Activated naive CD4-positive, alpha-beta T cell treated with anti-CD3 and anti-CD28 coated beads, Interleukin-2, amount 50 U/mL, for 72 hours (primary cell): ENCODE data around the gene TRPM2. TPM values are rescaled to one million over a fixed set of nuclear protein-coding genes. Genes with fewer than 3 reads are reported as not detected.
A peak's percentile ranks its signal among the peaks of the same experiment; 100 is the strongest.
"Not testable (repeated sequence)": the region's sequence is repeated elsewhere in the genome, so short reads cannot be mapped to it uniquely, and the experiment has no call there.

ENCODE experiments used
- ATAC-seq, 2 donors: fragments of 150-1000 bp; cut with Tn5 transposase; 2 replicates each; pipeline ENCODE4 v1.10.0; 2021; ENCODE audit warnings: mild to moderate bottlenecking in 2 of 2, moderate library complexity in 2 of 2
- DNase-seq, 2 donors: peaks; one replicate each; pipeline ENCODE4 v3.0.0; 2021 to 2022; ENCODE audit warnings: low spot score in 2 of 2
- H3K27ac Mint-ChIP-seq, 2 donors: one replicate each; pipeline ENCODE4 v1.8.0; 2022; ENCODE audit warnings: mild to moderate bottlenecking in 2 of 2, mixed read lengths in 2 of 2
- H3K36me3 Mint-ChIP-seq, 2 donors: one replicate each; pipeline ENCODE4 v1.8.0; 2022; ENCODE audit warnings: mixed read lengths in 2 of 2
- H3K9me3 Mint-ChIP-seq, 2 donors: one replicate each; pipeline ENCODE4 v1.8.0; 2022; ENCODE audit warnings: mixed read lengths in 2 of 2
- total RNA-seq, 2 donors: library from RNA; stranded (reverse); gene quantifications; one replicate each; pipeline ENCODE4 v1.2.3, GENCODE V29; 2022

Gene TRPM2
- total RNA-seq, 2 donors from 2014 or later = 8.5 to 16.3 TPM

DNA sequence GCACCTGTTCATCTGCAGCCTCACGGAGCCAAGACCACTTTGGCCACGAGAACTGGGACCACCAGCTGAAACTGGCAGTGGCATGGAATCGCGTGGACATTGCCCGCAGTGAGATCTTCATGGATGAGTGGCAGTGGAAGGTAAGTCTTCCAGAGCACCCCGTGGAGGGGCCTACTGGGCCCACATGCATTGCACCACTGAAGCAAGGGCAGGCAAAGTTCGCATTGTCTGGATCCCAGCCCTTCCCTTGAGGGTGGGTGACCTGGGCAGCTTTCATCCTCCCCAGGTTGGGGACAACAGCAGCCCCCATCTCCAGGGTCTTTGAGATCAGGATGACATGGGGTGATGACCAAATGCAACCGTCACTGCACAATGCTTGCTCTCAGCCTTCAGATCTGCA lies 37.5 kb downstream of the TRPM2 start:
- Mint-ChIP-seq H3K27ac (no peak overlapping the region), H3K36me3 (peaks cover 0 to 5% of the 10 kb centered on the region in 2 donors), H3K9me3 (peaks cover 0 to under 1% of the 10 kb centered on the region in 2 donors)
- DNase-seq = peak in 1 of 2 donors; percentile 40
- ATAC-seq = no peak

DNA sequence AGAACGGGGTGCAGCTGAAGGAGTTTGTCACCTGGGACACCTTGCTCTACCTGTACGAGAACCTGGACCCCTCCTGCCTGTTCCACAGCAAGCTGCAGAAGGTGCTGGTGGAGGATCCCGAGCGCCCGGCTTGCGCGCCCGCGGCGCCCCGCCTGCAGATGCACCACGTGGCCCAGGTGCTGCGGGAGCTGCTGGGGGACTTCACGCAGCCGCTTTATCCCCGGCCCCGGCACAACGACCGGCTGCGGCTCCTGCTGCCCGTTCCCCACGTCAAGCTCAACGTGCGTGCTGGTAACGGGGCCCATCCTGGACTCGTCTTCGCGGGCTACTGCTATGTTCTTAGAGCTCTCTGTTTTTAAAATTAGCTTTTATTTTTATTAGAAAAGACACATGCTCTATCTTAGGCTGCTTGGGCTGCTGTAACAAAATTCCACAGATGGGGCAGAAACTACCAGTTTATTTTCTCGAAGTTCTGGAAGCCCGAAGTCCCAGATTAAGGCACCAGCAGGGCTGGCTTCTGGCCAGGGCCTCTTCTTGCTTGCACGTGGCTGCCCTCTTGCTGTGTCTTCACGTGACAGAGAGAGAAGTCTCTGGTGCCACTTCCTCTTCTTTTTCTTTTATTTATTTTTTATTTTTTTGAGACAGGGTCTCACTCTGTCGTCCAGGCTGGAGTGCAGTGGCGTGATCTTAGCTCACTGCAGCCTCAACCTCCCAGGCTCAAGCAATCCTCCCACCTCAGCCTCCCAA lies 38.1 kb downstream of the TRPM2 start:
- Mint-ChIP-seq H3K9me3 (no peaks in the 10 kb centered on the region), H3K27ac (peak overlapping the region in 1 of 2 donors; percentile 74), H3K36me3 (peaks cover 0 to 5% of the 10 kb centered on the region in 2 donors)
- DNase-seq (no peak), ATAC-seq (no peak)

DNA sequence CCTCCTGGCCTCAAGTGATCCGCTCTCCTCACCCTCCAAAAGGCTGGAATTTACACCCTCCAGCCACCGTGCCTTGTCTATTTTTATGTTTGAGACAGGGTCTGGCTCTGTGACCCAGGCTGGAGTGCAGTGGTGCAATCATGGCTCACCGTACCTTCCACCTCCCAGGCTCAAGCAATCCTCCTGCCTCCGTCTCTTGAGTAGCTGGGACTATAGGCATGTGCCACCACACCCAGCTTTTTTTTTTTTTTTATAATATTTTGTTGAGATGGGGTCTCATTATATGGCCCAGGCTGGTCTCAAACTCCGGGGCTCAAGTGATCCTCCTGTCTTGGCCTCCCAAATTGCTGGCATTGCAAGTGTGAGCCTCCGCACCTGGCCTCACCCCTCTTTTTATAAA lies 38.8 kb downstream of the TRPM2 start:
- DNase-seq (no peak), ATAC-seq (no peak)
- Mint-ChIP-seq H3K27ac (peak overlapping the region in 1 of 2 donors; percentile 74), H3K36me3 (peaks cover 0 to 5% of the 10 kb centered on the region in 2 donors), H3K9me3 (no peaks in the 10 kb centered on the region)

DNA sequence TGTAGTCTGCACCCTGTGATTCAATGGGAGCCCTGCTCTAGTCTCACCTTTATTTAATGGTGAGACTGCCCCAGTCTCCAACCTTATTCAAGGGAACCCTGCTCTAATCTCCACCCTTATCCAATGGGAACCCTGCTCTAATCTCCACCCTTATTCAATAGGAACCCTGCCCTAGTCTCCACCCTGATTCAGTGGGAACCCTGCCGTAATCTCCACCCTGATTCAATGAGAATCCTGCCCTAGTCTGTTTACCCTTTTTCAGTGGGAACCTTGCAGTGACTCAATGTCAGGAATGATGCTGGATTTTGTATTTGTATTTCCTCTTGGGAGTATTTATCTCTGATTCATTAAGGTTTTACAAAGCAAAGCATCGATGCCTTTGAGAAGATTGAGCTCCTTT lies 39.5 kb downstream of the TRPM2 start:
- DNase-seq = no peak
- ATAC-seq = no peak
- Mint-ChIP-seq H3K27ac (no peak overlapping the region), H3K36me3 (peaks cover 0 to 4% of the 10 kb centered on the region in 2 donors), H3K9me3 (no peaks in the 10 kb centered on the region)

DNA sequence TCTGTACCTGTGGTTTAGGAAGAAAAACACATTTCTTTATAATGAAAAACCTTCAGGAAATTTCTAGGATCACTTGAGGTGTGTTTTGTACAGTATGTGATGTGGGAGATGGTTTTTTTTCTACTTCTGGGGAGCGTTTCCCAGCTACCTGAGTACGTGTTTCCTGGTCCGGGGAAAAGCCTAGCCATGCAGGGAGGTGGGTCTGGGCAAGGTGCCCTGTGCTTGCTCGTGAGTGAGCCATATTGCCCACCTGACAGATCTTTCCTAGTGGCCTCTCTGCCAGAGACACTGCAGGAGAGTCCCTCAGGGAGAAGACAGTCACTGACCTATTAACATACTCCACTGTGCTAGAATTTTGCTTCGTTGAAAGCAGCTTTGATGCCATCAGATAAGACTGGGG lies 41.3 kb downstream of the TRPM2 start:
- ATAC-seq (no peak), DNase-seq (no peak)
- H3K36me3 Mint-ChIP-seq = no peaks in the 10 kb centered on the region
- peak overlapping the region in 1 of 2 donors; percentile 72 for H3K27ac Mint-ChIP-seq
- no peaks in the 10 kb centered on the region for H3K9me3 Mint-ChIP-seq

DNA sequence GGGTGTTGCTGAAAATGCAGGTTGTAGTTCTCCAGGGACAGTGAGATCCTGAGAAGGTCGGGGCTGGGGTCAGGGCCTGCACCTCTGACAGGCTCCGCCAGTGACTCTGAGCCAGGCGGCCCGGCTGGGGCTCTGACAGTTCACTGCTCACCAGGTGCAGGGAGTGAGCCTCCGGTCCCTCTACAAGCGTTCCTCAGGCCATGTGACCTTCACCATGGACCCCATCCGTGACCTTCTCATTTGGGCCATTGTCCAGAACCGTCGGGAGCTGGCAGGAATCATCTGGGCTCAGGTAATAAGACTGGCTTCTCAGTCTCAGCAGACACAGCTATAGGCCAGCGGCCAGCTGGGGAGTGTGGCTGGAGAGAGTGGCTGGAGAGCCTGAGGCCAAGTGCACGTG lies 41.8 kb downstream of the TRPM2 start:
- no peaks in the 10 kb centered on the region for H3K36me3 Mint-ChIP-seq
- H3K9me3 Mint-ChIP-seq = no peaks in the 10 kb centered on the region
- DNase-seq (peak in 1 of 2 donors; percentile 45), ATAC-seq (no peak)
- peak overlapping the region in 1 of 2 donors; percentile 72 for H3K27ac Mint-ChIP-seq

DNA sequence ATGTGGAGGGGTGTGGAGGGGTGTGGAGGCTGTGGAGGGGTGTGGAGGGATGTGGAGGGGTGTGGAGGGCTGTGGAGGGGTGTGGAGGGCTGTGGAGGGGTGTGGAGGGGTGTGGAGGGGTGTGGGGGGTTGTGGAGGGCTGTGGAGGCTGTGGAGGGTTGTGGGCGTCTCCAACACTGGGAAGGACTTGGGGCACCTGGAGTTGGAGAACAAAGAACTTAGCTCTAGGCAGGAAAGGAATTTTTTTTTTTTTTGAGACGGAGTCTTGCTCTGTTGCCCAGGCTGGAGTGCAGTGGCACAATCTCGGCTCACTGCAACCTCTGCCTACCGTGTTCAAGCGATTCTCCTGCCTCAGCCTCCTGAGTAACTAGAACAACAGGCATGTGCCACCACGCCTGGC lies 43.4 kb downstream of the TRPM2 start:
- ATAC-seq, H3K9me3 Mint-ChIP-seq, H3K36me3 Mint-ChIP-seq, DNase-seq, H3K27ac Mint-ChIP-seq: not testable (repeated sequence)

DNA sequence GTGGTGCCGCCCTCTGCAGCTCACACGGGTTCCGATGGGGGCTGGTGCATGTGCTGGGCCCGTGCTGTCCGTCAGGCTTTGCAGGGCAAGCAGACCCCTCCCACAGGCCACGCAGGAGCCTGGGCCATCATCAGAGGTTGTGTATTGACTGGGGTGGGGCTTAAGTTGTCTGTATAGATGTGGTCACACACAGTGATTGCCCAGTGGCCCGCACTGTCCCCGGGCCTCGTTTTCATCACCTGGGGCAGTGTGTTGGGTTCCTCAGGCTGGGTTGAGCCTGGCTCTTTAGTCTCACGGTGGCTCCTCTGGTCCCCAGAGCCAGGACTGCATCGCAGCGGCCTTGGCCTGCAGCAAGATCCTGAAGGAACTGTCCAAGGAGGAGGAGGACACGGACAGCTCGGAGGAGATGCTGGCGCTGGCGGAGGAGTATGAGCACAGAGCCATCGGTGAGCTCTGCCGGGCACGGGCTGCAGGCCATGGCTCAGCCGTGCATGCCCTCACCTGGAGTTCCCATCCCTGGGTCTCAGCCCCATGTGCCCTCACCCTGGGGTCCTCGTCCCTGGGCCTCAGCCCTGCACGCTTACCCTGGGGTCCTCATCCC lies 44.1 kb downstream of the TRPM2 start:
- Mint-ChIP-seq H3K27ac (no peak overlapping the region), H3K9me3 (no peaks in the 10 kb centered on the region), H3K36me3 (no peaks in the 10 kb centered on the region)
- ATAC-seq (no peak), DNase-seq (peak in 1 of 2 donors; percentile 48)

DNA sequence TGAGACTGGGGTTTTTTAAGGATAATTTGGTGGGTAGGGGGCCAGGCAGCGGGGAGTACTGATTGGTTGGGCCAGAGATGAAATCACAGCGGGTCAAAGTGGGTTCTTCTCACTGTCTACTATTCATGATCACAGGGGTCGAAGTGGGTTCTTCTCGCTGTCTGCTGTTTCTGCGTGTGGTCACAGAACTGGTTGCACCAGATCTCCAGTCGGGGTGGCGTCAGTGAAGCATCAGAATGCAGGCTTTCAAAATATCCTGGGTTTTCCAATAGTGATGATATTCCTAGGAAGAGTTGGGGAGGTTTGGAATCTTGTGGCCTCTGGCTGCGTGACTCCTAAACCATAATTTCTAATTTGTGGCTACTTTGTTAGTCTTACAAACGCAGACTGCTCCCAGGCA lies 45.1 kb downstream of the TRPM2 start:
- no peaks in the 10 kb centered on the region for H3K36me3 Mint-ChIP-seq
- no peak for DNase-seq
- H3K9me3 Mint-ChIP-seq = no peaks in the 10 kb centered on the region
- no peak overlapping the region for H3K27ac Mint-ChIP-seq
- ATAC-seq = no peak

DNA sequence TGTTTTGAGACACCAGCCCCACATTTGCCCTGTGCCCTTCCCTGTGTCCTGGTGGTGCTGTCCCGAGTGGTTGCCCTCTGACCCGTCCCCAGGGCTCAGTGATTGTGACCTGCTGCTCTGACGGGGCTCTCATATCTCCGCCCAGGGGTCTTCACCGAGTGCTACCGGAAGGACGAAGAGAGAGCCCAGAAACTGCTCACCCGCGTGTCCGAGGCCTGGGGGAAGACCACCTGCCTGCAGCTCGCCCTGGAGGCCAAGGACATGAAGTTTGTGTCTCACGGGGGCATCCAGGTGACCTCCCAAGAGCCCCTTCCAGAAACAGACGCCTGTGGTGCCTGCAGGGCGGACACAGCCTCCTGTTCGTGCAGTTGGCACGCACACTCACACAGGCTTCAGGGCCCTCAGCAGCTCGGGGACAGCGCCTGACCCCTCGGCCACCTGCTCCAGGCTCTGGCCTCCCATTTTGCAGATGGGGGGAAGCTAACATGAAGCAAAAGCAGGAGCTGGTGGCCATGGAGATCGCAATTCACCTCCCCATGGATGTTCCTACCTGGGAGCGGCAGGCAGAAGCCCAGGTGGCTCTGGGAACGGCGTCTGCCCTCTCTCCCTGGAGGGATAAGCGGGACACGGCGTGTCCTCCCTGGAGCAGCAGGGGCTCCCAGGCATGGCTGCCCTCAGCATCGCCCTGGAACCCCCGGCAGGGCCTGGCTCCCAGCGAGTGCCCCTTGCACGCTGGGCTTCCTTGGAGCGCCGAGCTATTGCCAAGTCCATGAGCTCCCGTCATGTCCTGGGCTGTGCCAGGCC lies 45.9 kb downstream of the TRPM2 start:
- no peaks in the 10 kb centered on the region for H3K36me3 Mint-ChIP-seq
- ATAC-seq (no peak), DNase-seq (peak in 1 of 2 donors; percentile 52)

DNA sequence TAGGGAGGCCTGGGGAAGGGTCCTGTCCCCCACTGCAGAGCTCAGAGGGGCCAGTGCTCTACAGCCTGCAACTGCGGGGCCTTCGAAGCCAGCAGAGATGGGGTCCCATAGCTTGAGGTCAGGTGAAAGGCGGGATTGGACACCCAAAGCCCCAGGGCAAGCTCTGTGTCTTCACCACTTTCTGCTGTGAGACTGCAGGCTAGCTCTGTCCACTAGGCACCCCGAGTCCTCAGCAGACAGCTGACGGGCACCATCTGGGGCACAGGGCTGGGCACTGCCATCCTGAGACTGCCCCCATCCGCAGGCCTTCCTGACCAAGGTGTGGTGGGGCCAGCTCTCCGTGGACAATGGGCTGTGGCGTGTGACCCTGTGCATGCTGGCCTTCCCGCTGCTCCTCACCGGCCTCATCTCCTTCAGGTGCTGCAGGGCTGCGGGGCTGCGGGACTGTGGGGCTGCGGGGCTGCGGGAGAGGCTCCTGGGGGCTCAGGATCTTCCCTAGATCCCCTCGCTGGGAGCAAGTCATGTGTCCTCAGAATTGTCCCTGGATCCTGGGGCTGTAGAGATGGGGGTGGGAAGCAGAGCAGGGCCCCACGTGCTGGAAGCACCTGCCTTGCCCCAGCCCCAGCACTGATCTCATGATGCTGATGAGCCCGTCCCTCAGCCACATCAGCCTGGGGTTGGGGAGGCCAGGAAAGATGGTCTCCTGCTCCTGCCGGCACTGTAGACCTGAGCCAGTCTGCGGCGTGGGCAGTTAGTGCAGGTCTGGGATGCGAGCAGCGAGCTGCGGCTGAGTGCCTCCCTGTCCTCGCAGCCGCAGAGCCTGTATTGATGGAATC lies 46.8 kb downstream of the TRPM2 start:
- no peaks in the 10 kb centered on the region for H3K36me3 Mint-ChIP-seq
- peak in 1 of 2 donors; percentile 34 for DNase-seq
- H3K9me3 Mint-ChIP-seq = peaks cover 0 to 3% of the 10 kb centered on the region in 2 donors
- no peak overlapping the region for H3K27ac Mint-ChIP-seq
- ATAC-seq = no peak

More for the DNA sequence above, 45.9 kb downstream of the TRPM2 start:
- peaks cover 0 to 3% of the 10 kb centered on the region in 2 donors for H3K9me3 Mint-ChIP-seq
- no peak overlapping the region for H3K27ac Mint-ChIP-seq

DNA sequence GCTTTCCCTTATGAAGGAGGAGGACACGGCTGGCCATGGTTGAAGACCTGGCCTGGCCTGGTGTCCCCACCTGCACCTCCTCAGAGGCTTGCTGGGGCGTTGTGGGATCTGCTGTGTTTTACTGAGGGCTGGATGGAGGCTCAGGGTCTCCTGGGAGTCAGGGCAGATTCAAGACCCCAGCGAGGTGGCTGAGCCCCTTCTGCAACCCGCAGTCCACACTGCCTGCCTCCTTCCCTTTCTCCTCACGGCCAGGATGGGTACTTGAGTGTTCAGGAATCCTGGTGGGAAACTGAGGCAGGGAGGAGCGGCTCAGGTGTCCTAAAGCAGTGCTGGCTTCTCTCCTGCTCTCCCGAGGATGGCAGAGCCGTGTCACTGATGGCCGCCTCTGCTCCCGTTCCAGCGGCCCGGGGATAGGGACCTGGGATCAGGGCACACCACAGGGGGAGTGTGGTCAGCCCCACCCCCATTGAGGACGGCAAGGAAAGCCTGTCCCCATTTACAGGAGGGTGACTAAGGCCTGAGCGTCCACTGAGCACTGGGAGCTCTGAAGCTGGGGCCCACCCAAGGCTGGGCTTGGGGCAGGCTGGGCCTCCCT lies 47.5 kb downstream of the TRPM2 start:
- Mint-ChIP-seq H3K27ac (no peak overlapping the region), H3K9me3 (peaks cover 0 to 3% of the 10 kb centered on the region in 2 donors), H3K36me3 (no peaks in the 10 kb centered on the region)
- ATAC-seq = no peak
- DNase-seq = peak in 1 of 2 donors; percentile 40

DNA sequence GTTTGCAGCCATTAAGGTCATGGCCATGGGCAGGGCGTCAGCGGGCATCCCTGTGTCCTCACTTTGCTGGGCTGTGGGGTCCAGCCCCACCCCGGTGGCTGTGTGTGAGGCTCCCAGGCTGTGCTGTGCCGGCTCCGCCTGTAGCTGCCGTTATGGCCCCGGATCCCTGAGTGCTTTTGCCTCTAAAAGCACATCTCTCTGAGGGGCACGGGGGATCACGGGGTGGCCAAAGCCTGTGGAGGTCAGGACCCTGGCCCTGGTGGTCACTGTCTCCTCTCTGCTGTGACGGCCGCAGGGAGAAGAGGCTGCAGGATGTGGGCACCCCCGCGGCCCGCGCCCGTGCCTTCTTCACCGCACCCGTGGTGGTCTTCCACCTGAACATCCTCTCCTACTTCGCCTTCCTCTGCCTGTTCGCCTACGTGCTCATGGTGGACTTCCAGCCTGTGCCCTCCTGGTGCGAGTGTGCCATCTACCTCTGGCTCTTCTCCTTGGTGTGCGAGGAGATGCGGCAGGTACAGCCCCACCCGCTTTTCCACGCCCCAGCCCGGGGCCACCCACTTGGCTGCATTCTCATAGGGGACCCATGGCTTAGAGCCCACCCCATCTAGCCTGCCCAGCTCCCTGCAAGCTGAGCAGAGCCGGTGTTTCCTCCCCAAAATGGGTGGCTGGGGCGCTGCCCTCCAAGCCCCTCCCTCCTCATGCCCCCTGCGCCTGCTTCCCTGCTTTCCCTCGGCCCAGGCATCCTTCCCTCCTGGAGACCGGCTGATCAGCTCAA lies 48.2 kb downstream of the TRPM2 start:
- H3K9me3 Mint-ChIP-seq = peaks cover 0 to 3% of the 10 kb centered on the region in 2 donors
- peaks cover 0 to 4% of the 10 kb centered on the region in 2 donors for H3K36me3 Mint-ChIP-seq
- DNase-seq = peak in 1 of 2 donors; percentile 50
- H3K27ac Mint-ChIP-seq = peak overlapping the region in 1 of 2 donors; percentile 54
- no peak for ATAC-seq

DNA sequence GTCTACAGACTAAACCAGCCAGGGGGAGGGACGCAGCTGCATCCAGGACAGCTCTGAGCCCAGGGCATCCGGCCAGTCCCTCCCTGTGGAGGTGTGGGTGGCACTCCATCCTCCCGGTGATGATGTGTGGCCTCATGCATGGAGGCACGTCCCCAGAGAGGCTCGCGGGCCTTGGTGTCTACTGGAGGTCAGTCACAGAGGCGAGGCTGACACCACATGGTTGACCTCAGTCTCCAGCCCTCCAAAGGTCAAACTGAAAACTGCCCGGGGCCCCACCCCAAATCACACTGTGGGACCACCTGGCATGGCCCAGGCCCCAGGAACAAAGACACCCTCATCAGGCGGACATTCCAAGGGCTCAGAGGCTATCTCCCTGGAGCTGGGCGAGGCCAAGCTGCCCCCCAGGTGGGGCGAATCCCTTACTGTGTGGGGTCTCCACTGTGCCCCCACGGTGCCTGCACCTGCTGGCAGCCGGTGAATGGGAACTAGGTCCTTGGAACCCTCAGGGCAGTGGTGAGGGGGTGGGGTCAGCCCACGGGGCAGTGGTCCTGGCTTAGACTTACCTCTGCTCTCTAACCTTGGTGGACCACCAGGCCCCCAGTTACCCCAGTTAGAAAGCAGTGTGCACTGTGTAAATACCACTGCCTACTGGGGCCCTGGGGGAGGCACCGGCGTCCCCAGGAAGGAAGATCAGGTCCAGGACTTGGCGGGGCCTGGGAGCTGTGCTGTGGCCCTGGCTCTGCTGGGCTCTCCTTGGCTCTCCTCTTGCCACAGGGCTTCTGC lies 49.1 kb downstream of the TRPM2 start:
- H3K27ac Mint-ChIP-seq = no peak overlapping the region
- DNase-seq (peak in 1 of 2 donors; percentile 44), ATAC-seq (no peak)
- peaks cover 0 to 3% of the 10 kb centered on the region in 2 donors for H3K9me3 Mint-ChIP-seq
- peaks cover 0 to 4% of the 10 kb centered on the region in 2 donors for H3K36me3 Mint-ChIP-seq
